GM10248 (cell line): ENCODE data around the gene CBL.

Experiments used
- CTCF ChIA-PET: fragments of 300-600 bp; sonication (Branson Sonifier 250); formaldehyde crosslinking; extraction: SDS; loops from one replicate; lab custom pipeline; 2021; ENCODE audit warnings: antibody characterized with exemption; lab: Yijun Ruan, JAX
- POLR2A ChIA-PET: fragments of 350-650 bp; sonication (Branson Sonifier 250); formaldehyde crosslinking; extraction: SDS; loops from one replicate; lab custom pipeline; 2020; ENCODE audit warnings: antibody characterized with exemption; lab: Yijun Ruan, JAX
- DNase-seq: peaks from one replicate; pipeline ENCODE4 v3.0.0; 2012; ENCODE audit errors: extremely low spot score
- CTCF ChIP-seq: IDR thresholded peaks from 2 replicates; pipeline ENCODE4 v1.5.1; 2012; ENCODE audit warnings: mild to moderate bottlenecking, low read depth; ENCODE audit errors: extremely low read depth, missing control alignments, control extremely low read depth

The CBL gene

GRCh38 chr11:119357074-119357473 lies 150.9 kb downstream of the CBL start:
- ChIA-PET POLR2A (no interaction called here), CTCF (interaction anchor here (0.9 to 5.1 kb wide), 29 partner anchors 8 to 751 kb away, joined by 3 to 159 read pairs (median 4); partner anchors contain the start of genes C1QTNF5 and USP2)
- no peak for TF ChIP-seq CTCF
- no peak for DNase-seq
